SK-N-SH (cell line): ENCODE results near the gene LPO. TPM values are rescaled to one million over a fixed set of nuclear protein-coding genes. Genes with fewer than 3 reads are reported as not detected.

Source experiments
- CTCF ChIA-PET: fragments of 300-600, 350-600 bp; formaldehyde crosslinking; extraction: SDS; loops from one replicate; lab custom pipeline; 2021; lab: Yijun Ruan, JAX
- POLR2A ChIA-PET: fragments of 350-600 bp; sonication (Branson Sonifier 250); formaldehyde crosslinking; extraction: SDS; loops from one replicate; lab custom pipeline; 2020; ENCODE audit warnings: antibody characterized with exemption, inconsistent platforms; lab: Yijun Ruan, JAX
- DNase-seq: peaks from one replicate; pipeline ENCODE4 v3.0.0; 2012
- H2AFZ ChIP-seq: fragments of 200-600 bp; sonication (generic); 2 replicates; pipeline ENCODE4 v1.8.1; 2016; ENCODE audit warnings: antibody characterized with exemption, mild to moderate bottlenecking, low read depth
- H3F3A ChIP-seq: fragments of 200-600 bp; sonication (generic); replicated peaks from 2 replicates; pipeline ENCODE3; 2016; ENCODE audit warnings: antibody characterized with exemption, mild to moderate bottlenecking; ENCODE audit not compliant: insufficient read depth
- H3K27ac ChIP-seq, 2 experiments: fragments of 200-500 bp in 1 of 2; fragments of 200-600 bp in 1 of 2; sonication (Bioruptor generic) in 1 of 2; sonication (generic), shearing (Covaris generic) in 1 of 2; 2 replicates each; pipeline versions ENCODE4 v1.5.1 to v1.6.1; 2014 to 2016; ENCODE audit warnings: low read depth in 2 of 2, inconsistent platforms in 1 of 2, low read length in 1 of 2, mild to moderate bottlenecking in 1 of 2, mixed read lengths in 1 of 2
- H3K27me3 ChIP-seq: fragments of 200-600 bp; sonication (generic), shearing (Covaris generic); 2 replicates; pipeline ENCODE4 v1.6.1; 2016; ENCODE audit warnings: mixed run types; ENCODE audit not compliant: insufficient read depth
- H3K36me3 ChIP-seq, 2 experiments: fragments of 200-500 bp in 1 of 2; fragments of 200-600 bp in 1 of 2; sonication (Bioruptor generic) in 1 of 2; sonication (generic) in 1 of 2; replicated peaks in 1 of 2; 2 replicates each; pipeline versions ENCODE3 to v1.5.1; 2014 to 2016; ENCODE audit warnings: low read length in 1 of 2, mild to moderate bottlenecking in 1 of 2; ENCODE audit not compliant: insufficient read depth in 2 of 2, control insufficient read depth in 1 of 2
- H3K4me1 ChIP-seq, 2 experiments: fragments of 200-500 bp in 1 of 2; fragments of 200-600 bp in 1 of 2; sonication (Bioruptor generic) in 1 of 2; sonication (generic), shearing (Covaris generic) in 1 of 2; 2 replicates each; pipeline versions ENCODE4 v1.5.1 to v1.6.1; 2014 to 2016; ENCODE audit warnings: low read depth in 1 of 2, low read length in 1 of 2, mixed run types in 1 of 2; ENCODE audit not compliant: insufficient read depth in 2 of 2, control insufficient read depth in 1 of 2
- H3K4me2 ChIP-seq: fragments of 200-600 bp; sonication (generic), shearing (Covaris generic); 2 replicates; pipeline ENCODE4 v1.6.1; 2017; ENCODE audit warnings: mixed run types
- H3K4me3 ChIP-seq, 2 experiments: fragments of 200-500 bp in 1 of 2; fragments of 200-600 bp in 1 of 2; sonication (Bioruptor generic) in 1 of 2; sonication (generic), shearing (Covaris generic) in 1 of 2; 2 replicates each; pipeline versions ENCODE4 v1.5.1 to v1.8.1; 2014 to 2016; ENCODE audit warnings: low read depth in 2 of 2, inconsistent platforms in 1 of 2, low read length in 1 of 2, mild to moderate bottlenecking in 1 of 2, mixed read lengths in 1 of 2, moderate library complexity in 1 of 2
- H3K79me2 ChIP-seq: fragments of 200-600 bp; sonication (generic); 2 replicates; pipeline ENCODE4 v1.8.1; 2017; ENCODE audit warnings: mild to moderate bottlenecking; ENCODE audit not compliant: insufficient read depth
- H3K9ac ChIP-seq: fragments of 200-600 bp; sonication (generic); 2 replicates; pipeline ENCODE4 v1.6.1; 2017; ENCODE audit warnings: mixed run types
- H3K9me2 ChIP-seq: fragments of 200-600 bp; sonication (generic); 2 replicates; pipeline ENCODE4 v1.6.1; 2017; ENCODE audit warnings: mixed run types
- H3K9me3 ChIP-seq: fragments of 200-600 bp; sonication (generic); 2 replicates; pipeline ENCODE4 v1.6.1; 2017; ENCODE audit warnings: mixed run types, mild to moderate bottlenecking, moderate library complexity
- H4K20me1 ChIP-seq: fragments of 200-600 bp; sonication (generic); 2 replicates; pipeline ENCODE4 v1.6.1; 2017; ENCODE audit warnings: mild to moderate bottlenecking, mixed run types; ENCODE audit not compliant: insufficient read depth
- CHD2 ChIP-seq: fragments of 150-350 bp; IDR thresholded peaks from 2 replicates; pipeline ENCODE4 v1.6.1; 2018; ENCODE audit warnings: low read length; ENCODE audit not compliant: partially characterized antibody
- CTCF ChIP-seq: fragments of 200-600 bp; sonication (generic); IDR thresholded peaks from 2 replicates; pipeline ENCODE4 v1.6.1; 2017; ENCODE audit warnings: antibody characterized with exemption, mild to moderate bottlenecking, moderate library complexity
- ELF1 ChIP-seq: IDR thresholded peaks from 2 replicates; pipeline ENCODE4 v1.4.0; 2012
- EP300 ChIP-seq, 2 experiments: IDR thresholded peaks; 2 replicates each; pipeline versions ENCODE4 v1.4.0 to v1.6.1; 2012; ENCODE audit warnings: borderline replicate concordance in 1 of 2, low read depth in 1 of 2, low read length in 1 of 2
- EZH2phosphoT487 ChIP-seq: fragments of 200-600 bp; sonication (generic); IDR thresholded peaks from 2 replicates; pipeline ENCODE4 v1.6.1; 2017; ENCODE audit warnings: low read depth, mixed run types, mild to moderate bottlenecking, antibody characterized with exemption, moderate library complexity, borderline replicate concordance
- FOXM1 ChIP-seq: IDR thresholded peaks from 2 replicates; pipeline ENCODE4 v1.4.0; 2012; ENCODE audit warnings: low read depth, mild to moderate bottlenecking
- GABPA ChIP-seq: IDR thresholded peaks from 2 replicates; pipeline ENCODE4 v1.4.0; 2012; ENCODE audit warnings: low read depth, mild to moderate bottlenecking
- NRF1 ChIP-seq: IDR thresholded peaks from 2 replicates; pipeline ENCODE4 v1.6.1; 2012; ENCODE audit warnings: low read depth, mild to moderate bottlenecking, low read length
- PBX3 ChIP-seq: IDR thresholded peaks from 2 replicates; pipeline ENCODE4; 2012
- RAD21 ChIP-seq: IDR thresholded peaks from 2 replicates; pipeline ENCODE4 v1.6.1; 2012; ENCODE audit warnings: mild to moderate bottlenecking, low read length
- REST ChIP-seq: IDR thresholded peaks from 2 replicates; pipeline ENCODE4 v1.6.1; 2012; ENCODE audit warnings: mild to moderate bottlenecking, low read depth, low read length, moderate library complexity
- RFX5 ChIP-seq: IDR thresholded peaks from 2 replicates; pipeline ENCODE4 v1.6.1; 2012; ENCODE audit warnings: mild to moderate bottlenecking, improper control_type of control experiment, low read length
- RXRA ChIP-seq: IDR thresholded peaks from 2 replicates; pipeline ENCODE4 v1.4.0; 2012; ENCODE audit warnings: low read depth, mild to moderate bottlenecking, borderline replicate concordance
- SIN3A ChIP-seq: IDR thresholded peaks from 2 replicates; pipeline ENCODE4 v1.6.1; 2012; ENCODE audit warnings: low read depth, mild to moderate bottlenecking, low read length, moderate library complexity, borderline replicate concordance
- SMC3 ChIP-seq: IDR thresholded peaks from 2 replicates; pipeline ENCODE4 v1.6.1; 2012; ENCODE audit warnings: low read depth, low read length, improper control_type of control experiment
- TCF12 ChIP-seq: IDR thresholded peaks from 2 replicates; pipeline ENCODE4 v1.4.0; 2012
- TEAD4 ChIP-seq: IDR thresholded peaks from 2 replicates; pipeline ENCODE4 v1.4.0; 2012; ENCODE audit warnings: mild to moderate bottlenecking, borderline replicate concordance; ENCODE audit not compliant: insufficient read depth
- USF2 ChIP-seq: fragments of 150-350 bp; IDR thresholded peaks from 2 replicates; pipeline ENCODE4 v1.6.1; 2017; ENCODE audit warnings: antibody characterized with exemption, low read length, low read depth, borderline replicate concordance
- YY1 ChIP-seq: IDR thresholded peaks from 2 replicates; pipeline ENCODE4 v1.4.0; 2012; ENCODE audit warnings: low read depth, mild to moderate bottlenecking
- ZBTB33 ChIP-seq: IDR thresholded peaks from 2 replicates; pipeline ENCODE4 v1.4.0; 2012; ENCODE audit warnings: low read depth, borderline replicate concordance
- WGBS: methylation state at CpG from one replicate; pipeline ENCODE4 v1.1.6; 2017; ENCODE audit warnings: low lambda C conversion rate; 5-methylcytosine and 5-hydroxymethylcytosine counted together
- polyA plus RNA-seq, 3 experiments: library from polyadenylated mRNA; depleted of rRNA; stranded (reverse); fragments of >200 nt; gene quantifications; 2 replicates each; pipeline ENCODE4 v1.2.3, GENCODE V29; 2012

The LPO gene
- polyA plus RNA-seq, 1 of the 3 experiments (the other 2 are of a cell fraction) = not detected

- no peak overlapping the region for H2AFZ ChIP-seq
- WGBS = 43% methylated on average over 4 of the region's 4 CpGs
- H3K4me3 ChIP-seq = no peak overlapping the region
- no peaks in the 10 kb centered on the region for H3K9me3 ChIP-seq
- no peak for DNase-seq
- H3K27ac ChIP-seq = no peak overlapping the region
- H3K4me1 ChIP-seq = no peaks in the 10 kb centered on the region
- CTCF ChIA-PET = interaction anchor here (1.0 to 3.1 kb wide), 2 partner anchors 16 to 153 kb away, joined by 3 to 19 read pairs; no protein-coding TSS in a partner anchor
- H3F3A ChIP-seq = no peaks in the 10 kb centered on the region
- no peaks in the 10 kb centered on the region for H3K79me2 ChIP-seq
- no peaks in the 10 kb centered on the region for H3K36me3 ChIP-seq
- no peak overlapping the region for H3K4me2 ChIP-seq
- no peaks in the 10 kb centered on the region for H4K20me1 ChIP-seq
- H3K27me3 ChIP-seq = peaks cover 47% of the 10 kb centered on the region
- TF ChIP-seq FOXM1 = no peak
- no peak for TF ChIP-seq RFX5
- TF ChIP-seq SIN3A = no peak
- no peak for TF ChIP-seq ZBTB33
- TF ChIP-seq EP300 (IDR thresholded peaks at IDR 0.05; ENCODE audit: borderline replicate concordance in 1 of 2, low read depth in 1 of 2, low read length in 1 of 2) = no peak
- TF ChIP-seq EZH2phosphoT487 = no peak
- no peak for TF ChIP-seq REST
- no peak for TF ChIP-seq PBX3
- TF ChIP-seq NRF1 = no peak
- no peak for TF ChIP-seq CHD2
- TF ChIP-seq SMC3 = no peak
- no peak for TF ChIP-seq YY1
- no peak for TF ChIP-seq USF2
- no peak for TF ChIP-seq TEAD4
- no peak for TF ChIP-seq GABPA
- TF ChIP-seq RAD21 = no peak
- TF ChIP-seq CTCF = no peak
- no peak for TF ChIP-seq ELF1
- no peak for TF ChIP-seq RXRA
- no peak for TF ChIP-seq TCF12
- POLR2A ChIA-PET = no interaction called here
- H3K9ac ChIP-seq = no peak overlapping the region
- no peaks in the 10 kb centered on the region; the same call in 1 of the 2 replicates for H3K9me2 ChIP-seq
Observed at GRCh38 chr17:58265271-58265670, 26.9 kb downstream of the LPO start.
